Lower leg skin (tissue), 4 donors: ENCODE results near the gene WWC1. TPM values are rescaled to one million over a fixed set of nuclear protein-coding genes. Genes with fewer than 3 reads are reported as not detected.

Experiments used
- DNase-seq, 2 donors: peaks; one replicate each; pipeline ENCODE4 v3.0.0-alpha.2; 2019; ENCODE audit warnings: low spot score in 2 of 2
- H3K4me3 ChIP-seq: fragments of 200-600 bp; sonication (generic); 2 replicates; pipeline ENCODE4 v1.5.1; 2017; ENCODE audit warnings: mild to moderate bottlenecking, low read depth; ENCODE audit not compliant: poor library complexity, severe bottlenecking
- CTCF ChIP-seq, 3 donors: fragments of 450-650 bp; IDR thresholded peaks; one replicate each; pipeline ENCODE4 v1.5.1; 2016; ENCODE audit warnings: antibody characterized with exemption in 3 of 3, mild to moderate bottlenecking in 3 of 3, moderate library complexity in 2 of 3
- POLR2A ChIP-seq, 2 donors: fragments of 450-650 bp; IDR thresholded peaks; one replicate each; pipeline ENCODE4 v1.6.1; 2016 to 2017; ENCODE audit warnings: antibody characterized with exemption in 2 of 2, mild to moderate bottlenecking in 1 of 2, moderate library complexity in 1 of 2
- WGBS, 2 donors: methylation state at CpG; one replicate each; pipeline ENCODE4 v1.1.5; 2018; 5-methylcytosine and 5-hydroxymethylcytosine counted together
- intact Hi-C: fragments of 100-400 bp; cut with DNase I; formaldehyde crosslinking; loops from one replicate; pipeline ENCODE4 v1.15.0; 2023; ENCODE audit warnings: low total_unique reads
- total RNA-seq, 4 donors: library from RNA; depleted of rRNA; stranded (reverse); fragments of >200 nt; gene quantifications; one replicate each; pipeline ENCODE4 v1.1.0, GENCODE V29; 2016

Gene WWC1
- total RNA-seq, 4 donors from 2014 or later: 23.5 to 57.0 (median 30.0) TPM

GRCh38 chr5:168502563-168503237, 211.3 kb downstream of the WWC1 start:
- intact Hi-C loops: no loop called here
- TF ChIP-seq CTCF (IDR thresholded peaks at IDR 0.05) (no peak), POLR2A (IDR thresholded peaks at IDR 0.05) (no peak)
- 79 to 83% methylated on average over 7 of the region's 7 CpGs for WGBS, 2 donors
- DNase-seq: no peak
- H3K4me3 ChIP-seq: no peak overlapping the region

GRCh38 chr5:168513861-168514428, 222.5 kb downstream of the WWC1 start:
- H3K4me3 ChIP-seq: no peak overlapping the region
- TF ChIP-seq CTCF (IDR thresholded peaks at IDR 0.05): no peak
- 100% methylated on average over 2 of the region's 2 CpGs for WGBS, 2 donors
- no peak for DNase-seq
- intact Hi-C loops: no loop called here

Other genes starting within 250 kb of the WWC1 start
- 10 to 100 TPM; 52.2 to 92.2 (median 68.3) TPM for gene RARS1, start 194.8 kb downstream of the WWC1 start, total RNA-seq
- under 1 TPM in 3 of 4 donors, not detected in 1; 0.17 to 0.49 (median 0.36) TPM for gene FBLL1, start 237.7 kb downstream of the WWC1 start, total RNA-seq